ENCODE results near the gene KCNN4. TPM values are rescaled to one million over a fixed set of nuclear protein-coding genes. Genes with fewer than 3 reads are reported as not detected.

The KCNN4 gene
- total RNA-seq, 4 donors from 2014 or later = 26.5 to 72.2 (median 37.4) TPM; not detected in 1

GRCh38 chr19:43779820-43780219 is 953 bp downstream of the KCNN4 start:
- H3K36me3 ChIP-seq = no peaks in the 10 kb centered on the region
- no peak for DNase-seq
- peak overlapping the region; percentile 82 to 86 (median 84) for H3K27ac ChIP-seq
- 16% methylated on average over 3 of the region's 3 CpGs; no CpG with 5 or more reads in 1 of the 2 donors for WGBS, 2 donors (ENCODE audit: low coverage in 1 of 2)
- no peak for TF ChIP-seq POLR2A (IDR thresholded peaks at IDR 0.05)
- peak in 2 of 5 experiments; percentile 31 to 55 for TF ChIP-seq CTCF (IDR thresholded peaks at IDR 0.05)
- peak in 1 of 3 donors; percentile 19 for TF ChIP-seq POLR2AphosphoS5 (IDR thresholded peaks at IDR 0.05)
- in situ Hi-C loops (cut with MboI; ENCODE audit: low pct_ligation_motif_present in 1 of 4, low pct_unique_long_range_greater_than_20kb in 1 of 4, low sequenced_read_pairs in 3 of 4) (no loop called here), intact Hi-C loops (cut with DNase I; ENCODE audit: low total_unique reads) (loop anchor here (5.0 kb wide), 1 partner anchor 33 kb away; no protein-coding TSS in a partner anchor)
- peak overlapping the region in 3 of 4 donors; percentile 19 to 52 (median 43) for H3K4me3 ChIP-seq
- no peaks in the 10 kb centered on the region for H3K27me3 ChIP-seq
- H3K4me1 ChIP-seq = peaks cover 34 to 81% (median 52%) of the 10 kb centered on the region in 4 donors
- H3K9me3 ChIP-seq = no peaks in the 10 kb centered on the region

- TF ChIP-seq CTCF (IDR thresholded peaks at IDR 0.05) = no peak
- peak in 1 of 3 donors; percentile 59 for TF ChIP-seq POLR2AphosphoS5 (IDR thresholded peaks at IDR 0.05)
- TF ChIP-seq EP300 (IDR thresholded peaks at IDR 0.05; ENCODE audit: low read depth) = no peak
- peak; percentile 9 for TF ChIP-seq POLR2A (IDR thresholded peaks at IDR 0.05)
- Histone ChIP-seq H3K4me3 (peak overlapping the region in 3 of 4 donors; percentile 19 to 52 (median 43)), H3K27ac (peak overlapping the region; percentile 82 to 86 (median 84)), H3K9me3 (no peaks in the 10 kb centered on the region), H3K36me3 (no peaks in the 10 kb centered on the region), H3K4me1 (peaks cover 34 to 81% (median 52%) of the 10 kb centered on the region in 4 donors), H3K27me3 (no peaks in the 10 kb centered on the region)
- peak; percentile 82 for DNase-seq
- 11 to 38% methylated on average over 3 to 16 of the region's 16 CpGs for WGBS, 2 donors (ENCODE audit: low coverage in 1 of 2)
- in situ Hi-C loops (cut with MboI; ENCODE audit: low pct_ligation_motif_present in 1 of 4, low pct_unique_long_range_greater_than_20kb in 1 of 4, low sequenced_read_pairs in 3 of 4) (no loop called here), intact Hi-C loops (cut with DNase I; ENCODE audit: low total_unique reads) (no loop called here)
Observed at GRCh38 chr19:43779147-43779819, 1.5 kb downstream of the KCNN4 start.

- intact Hi-C loops (cut with DNase I; ENCODE audit: low total_unique reads) (no loop called here), in situ Hi-C loops (cut with MboI; ENCODE audit: low pct_ligation_motif_present in 1 of 4, low pct_unique_long_range_greater_than_20kb in 1 of 4, low sequenced_read_pairs in 3 of 4) (no loop called here)
- no peaks in the 10 kb centered on the region for H3K36me3 ChIP-seq
- DNase-seq = no peak
- H3K4me1 ChIP-seq = peaks cover 35 to 79% (median 54%) of the 10 kb centered on the region in 4 donors
- H3K9me3 ChIP-seq = no peaks in the 10 kb centered on the region
- no peak overlapping the region for H3K4me3 ChIP-seq
- peak overlapping the region; percentile 82 to 86 (median 84) for H3K27ac ChIP-seq
- no peak for TF ChIP-seq POLR2A (IDR thresholded peaks at IDR 0.05)
- no peak for TF ChIP-seq CTCF (IDR thresholded peaks at IDR 0.05)
- TF ChIP-seq EP300 (IDR thresholded peaks at IDR 0.05; ENCODE audit: low read depth) = no peak
- TF ChIP-seq POLR2AphosphoS5 (IDR thresholded peaks at IDR 0.05) = no peak
- H3K27me3 ChIP-seq = no peaks in the 10 kb centered on the region
- 24% methylated on average over 1 of the region's 1 CpG; no CpG with 5 or more reads in 1 of the 2 donors for WGBS, 2 donors (ENCODE audit: low coverage in 1 of 2)
Observed at GRCh38 chr19:43778651-43779050, 2.1 kb downstream of the KCNN4 start.

- no peak overlapping the region for H3K4me3 ChIP-seq
- H3K4me1 ChIP-seq = peaks cover 35 to 70% (median 50%) of the 10 kb centered on the region in 4 donors
- intact Hi-C loops (cut with DNase I; ENCODE audit: low total_unique reads) (no loop called here), in situ Hi-C loops (cut with MboI; ENCODE audit: low pct_ligation_motif_present in 1 of 4, low pct_unique_long_range_greater_than_20kb in 1 of 4, low sequenced_read_pairs in 3 of 4) (no loop called here)
- no peaks in the 10 kb centered on the region for H3K27me3 ChIP-seq
- WGBS, 2 donors (ENCODE audit: low coverage in 1 of 2) = 0 to 2% methylated on average over 2 to 4 of the region's 4 CpGs
- H3K9me3 ChIP-seq = no peaks in the 10 kb centered on the region
- H3K27ac ChIP-seq = peak overlapping the region; percentile 55 to 84 (median 82)
- no peak for DNase-seq
- no peak for TF ChIP-seq CTCF (IDR thresholded peaks at IDR 0.05)
- no peak for TF ChIP-seq EP300 (IDR thresholded peaks at IDR 0.05; ENCODE audit: low read depth)
- TF ChIP-seq POLR2A (IDR thresholded peaks at IDR 0.05) = no peak
- TF ChIP-seq POLR2AphosphoS5 (IDR thresholded peaks at IDR 0.05) = no peak
- H3K36me3 ChIP-seq = no peaks in the 10 kb centered on the region
Observed at GRCh38 chr19:43777163-43777695, 3.5 kb downstream of the KCNN4 start.

Measured in transverse colon (tissue), 4 donors.